DMS53 treated with DMSO at 0.1 percent for 48 hours (cell line): Measurements from ENCODE around the gene TIMM44.
"Not testable (repeated sequence)": the region's sequence is repeated elsewhere in the genome, so short reads cannot be mapped to it uniquely, and the experiment has no call there.

Experiments used
- DNase-seq: peaks from one replicate; lab custom pipeline; 2025; ENCODE audit not compliant: unreplicated experiment; lab: John Stamatoyannopoulos, UW

TIMM44 gene

DNA sequence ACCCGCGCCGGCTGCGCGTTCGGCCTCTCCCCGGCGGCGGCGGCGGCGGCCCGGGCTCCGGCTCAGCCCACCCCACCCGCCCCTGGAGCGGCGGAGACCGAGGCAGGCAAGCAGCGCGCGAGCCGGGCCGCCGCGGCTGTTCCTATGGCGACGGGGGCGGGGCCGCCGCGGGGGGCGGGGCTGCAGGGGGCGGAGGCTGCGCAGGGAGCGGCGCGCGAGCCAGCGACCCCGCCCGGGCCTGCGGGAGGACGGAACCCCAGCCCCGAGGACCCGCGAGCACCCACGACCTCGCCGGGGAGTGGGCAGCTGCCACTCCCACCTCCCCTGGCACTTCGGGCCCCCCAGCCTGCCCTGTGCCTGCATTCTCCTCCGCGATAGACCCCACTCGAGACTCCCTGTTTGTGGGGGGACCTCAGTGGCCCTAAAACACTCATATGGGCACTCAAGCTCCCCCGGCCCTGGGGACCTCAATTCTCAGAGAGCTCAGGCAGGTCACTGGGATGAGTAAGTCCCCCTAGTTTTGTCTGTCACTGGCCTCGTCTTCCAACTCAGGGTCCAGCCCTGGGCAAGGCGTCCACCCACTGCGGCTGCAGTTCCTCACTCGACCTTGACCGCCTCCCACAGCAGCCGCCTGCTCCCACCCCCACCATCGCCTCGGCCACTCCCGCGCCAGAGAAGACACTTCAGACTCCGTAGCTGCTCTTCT is 17.3 kb downstream of the TIMM44 start, which contains the start of gene CTXN1:
CTXN1 (minus strand) TSS at position 115 of the 706 bp plus-strand sequence. CDS start 597 bp downstream, outside the sequence.
- DNase-seq = no peak

DNA sequence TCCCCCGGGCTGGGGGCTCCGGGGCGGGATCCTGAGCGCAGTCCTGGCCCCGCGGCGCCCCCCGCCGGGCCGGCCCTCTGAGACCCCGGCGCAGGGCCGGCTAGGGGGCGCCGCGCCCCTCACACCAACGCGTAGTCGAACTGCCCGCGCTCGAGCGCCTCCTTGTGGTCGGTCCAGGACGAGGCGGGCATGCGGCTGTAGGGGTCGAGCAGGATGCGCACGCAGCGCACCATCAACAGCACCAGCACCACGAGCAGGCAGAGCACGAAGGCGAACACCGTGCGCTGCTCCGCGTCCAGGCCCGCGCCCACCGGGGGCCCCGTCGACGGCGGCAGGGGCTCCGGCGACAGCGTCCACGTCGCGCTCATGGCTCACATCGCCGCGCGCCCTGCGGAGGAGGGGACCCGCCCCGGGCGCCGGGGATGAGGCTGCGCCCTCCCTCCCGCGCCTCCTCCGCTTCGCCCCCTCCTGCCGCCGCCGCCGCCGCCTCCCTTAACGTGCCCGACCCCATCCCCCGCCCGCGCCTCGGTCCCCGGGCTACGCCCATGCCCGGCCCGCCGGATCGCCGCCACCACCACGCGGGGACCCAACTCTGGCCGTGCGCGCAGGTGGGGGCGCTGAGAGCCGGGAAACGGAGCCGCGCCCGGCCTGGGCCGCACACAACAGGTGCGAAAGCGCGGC is 18.2 kb downstream of the TIMM44 start:
- DNase-seq = peak; percentile 14

DNA sequence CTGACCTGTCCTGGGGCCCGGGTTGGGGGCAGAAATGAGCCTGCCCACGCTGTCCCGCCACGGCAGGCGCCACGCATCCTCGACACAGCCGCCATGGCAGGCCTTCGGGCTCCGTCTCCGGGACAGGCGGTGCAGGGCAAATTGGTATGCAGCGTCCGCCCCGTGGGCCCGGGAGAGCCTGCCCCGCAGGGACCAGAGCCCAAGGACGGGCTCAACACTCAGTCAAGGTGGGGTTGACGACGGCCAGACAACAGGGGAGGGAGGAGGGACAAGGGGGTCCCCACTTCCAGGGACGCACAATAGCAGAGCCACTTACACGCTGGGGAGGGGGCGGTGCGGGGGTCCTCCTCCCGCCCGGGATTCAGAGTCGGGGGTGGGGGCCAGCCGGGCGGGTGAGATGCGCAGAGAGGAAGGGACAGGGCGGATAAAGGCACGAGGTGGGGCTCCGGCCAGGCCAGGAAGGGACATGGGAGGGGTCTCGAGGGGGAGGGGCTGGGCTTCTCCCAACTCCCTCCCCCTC is 18.8 kb downstream of the TIMM44 start:
- DNase-seq = no peak

DNA sequence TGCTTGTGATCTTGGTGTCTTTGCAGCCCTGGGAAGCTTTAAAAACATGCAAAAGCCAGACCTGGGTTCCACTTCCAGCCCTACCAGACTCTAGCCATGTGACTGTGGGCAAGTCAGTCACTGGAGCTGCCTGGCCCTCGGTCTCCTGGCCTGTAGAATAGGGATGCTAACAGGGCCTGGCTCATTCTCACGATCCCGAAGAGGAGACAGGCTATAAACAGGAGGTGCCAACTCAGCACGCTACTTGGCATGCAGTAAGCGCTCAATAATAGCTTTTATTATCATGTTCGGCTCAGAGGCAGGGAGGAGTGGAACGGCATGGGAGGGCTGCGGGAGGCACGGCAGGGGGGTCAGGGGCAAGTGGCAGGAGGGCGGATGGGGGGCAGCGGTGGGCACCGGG is 19.2 kb downstream of the TIMM44 start:
- no peak for DNase-seq

DNA sequence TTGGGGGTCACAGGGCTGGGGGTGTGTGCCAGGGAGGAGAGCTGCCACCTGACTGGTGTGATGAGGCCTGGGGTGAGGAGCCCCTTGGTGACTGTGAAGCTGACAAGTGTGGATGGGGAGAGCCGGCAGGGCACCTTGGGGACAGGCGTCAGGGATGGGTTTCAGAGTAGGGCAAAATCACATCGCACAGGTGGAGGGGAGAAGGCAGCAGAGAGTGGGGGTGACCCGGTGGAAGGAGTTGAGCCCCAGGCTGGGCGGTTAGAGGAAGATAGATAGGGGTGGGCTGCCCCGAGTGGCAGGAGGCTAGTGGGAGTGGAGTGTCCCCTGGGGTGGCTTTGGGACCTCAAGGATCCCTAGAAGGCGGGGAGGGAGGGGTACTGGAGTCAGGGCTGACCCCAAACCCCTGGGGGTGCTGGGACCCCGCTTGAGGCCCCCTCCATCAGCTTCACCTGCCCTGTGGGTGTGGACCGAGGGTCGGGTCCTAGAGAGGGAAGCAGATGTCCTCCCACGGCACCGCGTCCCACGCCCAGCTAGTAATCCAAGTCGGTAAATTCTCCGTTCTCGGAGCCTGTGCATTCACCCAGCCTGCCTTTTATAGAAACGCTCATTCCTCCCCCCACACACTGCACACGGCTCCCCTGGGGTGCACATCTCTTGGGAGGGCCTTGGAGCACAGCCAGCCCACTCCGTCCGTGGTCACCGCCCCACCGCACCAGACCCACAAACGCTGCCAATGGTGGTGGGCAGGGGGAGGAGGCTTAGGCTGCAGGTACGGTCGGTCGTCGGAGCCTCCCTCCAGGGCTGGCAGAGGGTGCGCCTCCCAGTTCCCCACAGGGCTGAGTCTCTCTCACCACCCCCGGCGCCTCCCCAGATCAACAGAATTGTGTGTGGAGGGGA is 19.9 kb downstream of the TIMM44 start:
- DNase-seq = no peak

DNA sequence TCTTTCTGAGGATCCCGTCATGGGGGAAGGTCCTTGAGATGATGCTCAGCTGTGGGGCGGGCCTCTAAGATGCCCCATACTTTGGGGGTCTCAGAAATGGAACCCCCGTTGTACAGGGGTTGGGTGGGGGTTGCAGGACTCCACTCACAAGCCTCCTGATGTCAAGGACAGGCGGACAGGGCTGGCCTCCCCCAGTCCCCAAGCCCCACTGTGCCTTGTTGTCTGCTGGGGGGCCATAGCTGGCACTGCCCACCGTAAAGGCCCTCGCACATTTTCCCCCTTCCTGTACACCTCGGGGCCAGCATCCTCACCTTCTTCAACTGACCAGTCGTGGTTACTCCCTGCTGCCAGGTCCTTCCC is 20.6 kb downstream of the TIMM44 start:
- no peak for DNase-seq

DNA sequence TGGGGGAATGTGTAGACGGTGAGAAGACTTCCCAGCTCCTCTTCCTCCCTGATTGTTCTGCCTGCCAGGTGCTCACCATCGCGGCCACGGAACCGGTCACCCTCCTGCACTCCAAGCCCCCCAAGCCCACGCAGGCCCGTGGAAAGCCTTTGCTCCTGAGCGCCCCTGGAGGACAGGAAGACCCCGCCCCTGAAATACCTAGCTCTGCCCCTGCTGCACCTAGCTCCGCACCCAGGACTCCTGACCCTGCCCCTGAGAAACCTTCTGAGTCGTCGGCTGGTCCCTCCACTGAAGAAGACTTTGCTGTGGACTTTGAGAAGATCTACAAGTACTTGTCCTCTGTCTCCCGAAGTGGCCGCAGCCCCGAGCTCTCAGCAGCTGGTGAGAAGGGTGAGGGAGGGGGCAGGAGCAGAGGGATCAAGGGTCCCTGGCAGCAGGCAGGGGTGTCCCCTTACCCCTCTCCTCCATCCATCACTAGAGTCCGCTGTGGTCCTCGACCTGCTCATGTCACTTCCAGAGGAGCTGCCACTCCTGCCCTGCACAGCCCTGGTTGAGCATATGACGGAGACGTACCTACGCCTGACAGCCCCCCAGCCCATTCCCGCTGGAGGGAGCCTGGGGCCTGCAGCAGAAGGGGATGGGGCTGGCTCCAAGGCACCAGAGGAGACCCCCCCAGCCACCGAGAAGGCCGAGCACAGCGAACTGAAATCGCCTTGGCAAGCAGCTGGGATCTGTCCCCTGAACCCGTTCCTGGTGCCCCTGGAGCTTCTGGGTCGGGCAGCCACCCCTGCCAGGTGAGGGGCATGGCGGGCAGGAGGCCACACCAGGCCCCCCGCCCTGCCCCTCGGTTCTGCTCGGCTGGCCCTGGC is 21.3 kb downstream of the TIMM44 start:
- DNase-seq = no peak

DNA sequence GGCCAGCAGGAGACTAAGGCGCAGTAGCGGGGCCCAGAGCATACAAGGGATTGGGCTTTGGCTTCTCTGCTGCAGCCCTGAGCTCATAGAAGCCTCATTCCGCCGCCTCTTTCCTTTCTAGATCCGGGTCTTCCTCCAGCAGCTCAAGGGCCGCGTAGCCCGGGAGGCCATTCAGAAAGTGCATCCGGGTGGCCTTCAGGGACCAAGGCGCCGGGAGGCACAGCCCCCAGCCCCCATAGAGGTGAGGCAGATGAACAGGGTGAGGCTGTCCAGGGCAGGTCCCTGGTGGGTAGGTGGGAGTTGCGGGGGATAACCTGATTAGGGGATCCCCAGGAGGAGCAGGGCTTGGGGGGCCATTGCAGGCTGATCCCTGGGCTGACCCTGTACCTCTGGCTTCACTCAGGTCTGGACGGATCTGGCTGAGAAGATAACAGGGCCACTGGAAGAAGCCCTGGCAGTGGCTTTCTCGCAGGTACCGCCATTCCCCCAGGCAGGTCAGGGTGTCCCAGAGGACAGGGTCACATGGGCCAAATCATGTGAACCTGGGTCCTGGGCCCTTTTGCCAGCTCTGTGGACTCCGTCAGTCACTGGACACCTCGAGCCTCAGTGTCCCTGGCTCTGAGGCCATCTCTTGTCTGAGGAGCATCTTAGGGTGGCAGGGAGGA is 22.0 kb downstream of the TIMM44 start:
- no peak for DNase-seq

DNA sequence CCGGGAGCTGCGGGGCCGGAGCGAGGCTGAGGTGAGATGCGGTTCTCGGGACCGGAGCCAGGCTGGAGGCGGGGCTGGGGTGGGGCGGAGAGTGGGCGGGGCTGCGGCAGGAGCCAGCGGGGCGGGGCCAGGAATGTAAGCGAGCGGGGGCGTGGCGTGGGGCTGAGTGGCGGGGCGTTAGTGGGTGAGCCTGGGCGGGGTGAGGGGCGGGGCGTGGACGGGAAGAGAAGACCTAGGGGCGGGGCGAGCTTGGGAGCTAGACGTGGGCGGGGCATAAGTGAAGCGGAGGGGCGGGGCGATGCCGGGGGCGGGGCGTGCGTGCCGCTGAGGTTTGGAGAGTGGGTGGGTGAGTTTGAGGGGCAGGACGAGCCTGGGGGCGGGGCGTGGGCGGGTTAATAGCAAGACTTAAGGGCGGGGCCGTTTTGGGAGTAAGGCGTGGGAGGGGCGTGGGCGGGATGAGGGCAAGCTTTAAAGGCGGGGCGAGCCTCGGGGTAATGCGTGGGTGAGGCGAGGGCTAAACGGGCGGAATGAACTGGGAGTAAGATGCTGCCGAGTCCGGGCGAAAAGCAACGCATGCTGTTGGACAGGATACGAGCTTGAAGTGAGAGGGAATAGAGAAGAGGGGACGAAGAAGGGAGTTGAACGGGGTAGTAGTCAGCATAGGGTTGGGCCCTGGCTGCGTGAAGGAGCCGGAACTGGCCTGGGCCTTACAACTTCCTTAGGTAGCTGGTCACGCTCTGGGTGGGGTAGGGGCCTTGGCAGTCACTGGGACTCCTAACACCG is 22.8 kb downstream of the TIMM44 start:
- peak; percentile 80 for DNase-seq

DNA sequence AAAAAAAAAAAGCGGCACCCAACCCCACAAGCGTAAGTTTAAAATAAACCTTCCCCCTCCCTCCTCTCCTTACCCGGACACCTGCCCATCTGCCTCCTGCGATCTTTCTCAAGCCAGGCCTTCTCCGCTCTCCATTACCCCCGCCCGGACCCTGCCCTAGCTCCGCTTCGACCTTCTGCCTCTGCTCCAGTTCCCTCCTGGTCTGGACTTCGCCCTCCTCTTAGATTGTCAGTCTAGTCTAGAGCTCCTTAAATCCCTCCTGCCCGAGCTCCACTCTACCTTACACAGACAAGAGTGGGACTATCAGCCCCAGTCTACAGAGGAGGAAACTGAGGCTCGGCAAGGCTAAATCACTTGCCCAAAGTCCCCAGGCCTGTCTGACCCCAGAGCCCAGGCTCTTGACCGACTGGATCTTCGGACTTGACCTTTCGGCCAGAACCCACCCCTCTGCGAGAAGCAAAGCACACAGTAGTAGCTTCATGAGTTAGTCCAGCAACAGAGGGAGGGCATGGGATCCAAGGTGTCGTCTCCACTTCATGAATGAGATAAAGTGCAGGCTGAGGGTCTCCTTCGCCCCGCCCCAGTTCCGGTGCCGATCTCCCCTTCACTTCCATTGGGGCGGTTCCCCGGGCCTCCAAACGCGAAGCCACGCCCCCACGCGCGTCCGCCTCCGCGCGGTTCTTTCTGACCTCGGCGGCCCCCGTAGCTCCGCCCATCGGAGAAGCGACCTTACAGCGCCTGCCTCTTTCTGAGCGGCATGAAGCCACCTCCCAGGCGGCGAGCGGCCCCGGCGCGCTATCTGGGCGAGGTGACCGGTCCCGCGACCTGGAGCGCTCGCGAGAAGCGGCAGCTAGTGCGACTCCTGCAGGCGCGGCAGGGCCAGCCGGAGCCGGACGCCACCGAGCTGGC is 23.6 kb downstream of the TIMM44 start, which contains the start of gene SNAPC2:
SNAPC2 (plus strand) TSS at position 729 of the 909 bp plus-strand sequence; CDS start at position 758, 29 bp downstream.
- DNase-seq = peak; percentile 70

DNA sequence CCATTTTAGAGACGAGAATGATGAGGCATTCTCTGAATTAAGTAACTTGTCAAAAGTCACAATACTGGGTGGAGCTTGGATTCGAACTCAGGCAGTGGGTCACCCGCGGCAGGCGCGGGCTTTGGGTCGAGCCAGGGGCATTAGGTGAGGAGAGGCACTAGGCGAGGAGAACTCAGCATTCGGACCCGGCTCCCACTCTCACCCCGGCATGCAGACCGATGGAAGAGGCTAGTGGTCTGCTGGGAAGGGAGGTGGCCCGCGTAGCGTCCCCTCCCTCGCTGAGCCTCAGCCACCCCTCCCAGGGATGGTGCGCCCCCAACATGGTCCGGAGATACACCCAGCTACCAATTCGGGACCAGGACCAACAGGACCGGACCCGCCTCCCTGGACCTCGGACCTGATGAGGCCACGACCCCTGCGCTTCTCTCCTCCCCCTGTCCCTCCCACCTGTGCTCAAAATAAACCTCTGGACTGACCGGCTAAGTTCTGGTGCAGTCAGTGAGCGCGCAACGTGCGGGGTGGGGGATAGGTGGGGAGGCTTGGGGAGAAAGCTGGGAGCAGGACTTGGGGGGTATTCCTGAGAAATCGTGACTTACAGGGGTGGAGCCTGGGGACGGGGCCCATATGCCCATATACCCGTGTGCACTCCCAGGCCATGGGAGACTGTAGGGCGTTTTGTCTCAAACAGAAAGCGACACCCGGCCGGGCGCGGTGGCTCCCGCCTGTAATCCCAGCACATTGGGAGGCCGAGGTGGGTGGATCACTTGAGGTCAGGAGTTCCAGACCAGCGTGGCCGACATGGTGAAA is 24.6 kb downstream of the TIMM44 start:
- peak; percentile 4 for DNase-seq

DNA sequence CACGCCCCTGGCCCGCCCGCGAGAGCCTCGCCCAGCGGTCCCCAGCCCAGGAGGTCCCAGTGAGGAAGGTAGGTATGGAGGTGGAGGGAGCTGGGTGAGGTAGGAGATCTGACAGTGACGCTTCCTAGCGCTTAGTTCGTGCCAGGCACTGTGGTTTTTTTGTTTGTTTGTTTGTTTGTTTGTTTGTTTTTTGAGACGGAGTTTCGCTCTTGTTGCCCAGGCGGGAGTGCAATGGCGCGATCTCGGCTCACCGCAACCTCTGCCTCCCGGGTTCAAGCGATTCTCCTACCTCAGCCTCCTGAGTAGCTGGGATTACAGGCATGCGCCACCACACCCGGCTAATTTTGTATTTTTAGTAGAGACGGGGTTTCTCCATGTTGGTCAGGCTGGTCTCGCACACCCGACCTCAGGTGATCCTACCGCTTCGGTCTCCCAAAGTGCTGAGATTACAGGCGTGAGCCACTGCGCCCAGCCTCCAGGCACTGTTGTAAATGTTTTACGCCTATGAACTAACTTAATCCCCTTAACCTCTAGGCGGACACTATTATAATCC is 25.3 kb downstream of the TIMM44 start:
- not testable (repeated sequence) for DNase-seq

DNA sequence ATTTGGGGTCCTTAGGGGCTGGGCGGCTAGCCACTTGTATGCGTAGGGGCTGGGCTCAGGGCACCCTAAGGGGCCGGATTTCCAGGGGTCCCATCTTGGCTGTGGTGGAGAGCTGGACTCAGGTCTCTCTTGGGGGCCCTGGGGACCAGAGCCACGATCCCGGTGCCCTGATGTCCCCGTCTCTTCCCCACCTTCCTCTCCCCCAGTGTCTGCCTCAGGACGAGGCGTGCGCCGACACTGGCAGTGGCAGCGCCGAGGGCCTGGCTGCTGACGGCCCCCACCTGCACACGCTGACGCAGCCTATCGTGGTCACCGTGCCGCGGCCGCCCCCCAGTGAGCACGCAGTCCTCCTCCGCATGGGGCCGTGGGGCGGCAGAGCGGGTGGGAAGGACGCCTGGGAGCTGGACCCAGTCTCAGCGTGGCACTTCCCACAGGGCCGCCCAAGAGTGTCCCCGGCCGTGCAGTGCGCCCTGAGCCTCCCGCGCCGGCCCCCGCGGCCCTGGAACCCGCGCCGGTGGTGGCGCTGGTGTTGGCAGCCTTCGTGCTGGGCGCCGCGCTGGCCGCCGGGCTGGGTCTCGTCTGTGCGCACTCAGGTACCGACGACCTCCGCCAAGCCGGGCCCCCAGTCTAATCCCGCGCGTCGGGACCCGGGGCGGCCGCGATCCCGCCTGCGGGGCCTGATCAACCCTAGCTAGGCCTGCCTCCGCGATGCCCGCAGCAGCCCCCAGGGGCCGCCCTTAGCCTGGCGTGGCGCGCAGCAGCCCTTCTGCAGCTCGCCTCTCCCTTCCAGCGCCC is 26.0 kb downstream of the TIMM44 start:
- DNase-seq = no peak

DNA sequence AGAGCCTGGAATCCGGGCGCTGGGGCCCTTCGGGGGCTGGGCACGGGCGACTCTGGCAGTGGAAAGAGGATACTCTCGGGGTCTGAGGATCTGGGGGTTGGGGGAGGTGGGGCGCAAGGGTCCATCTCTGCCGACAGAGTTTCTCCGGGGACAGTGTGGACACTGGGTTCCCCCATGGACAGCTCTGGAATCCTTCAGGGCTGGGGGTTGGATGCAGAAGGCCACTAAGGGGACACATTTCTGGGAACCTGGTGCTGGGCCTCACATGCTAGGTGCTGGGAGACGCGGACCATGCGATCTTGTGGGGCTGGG is 26.6 kb downstream of the TIMM44 start:
- DNase-seq = no peak

DNA sequence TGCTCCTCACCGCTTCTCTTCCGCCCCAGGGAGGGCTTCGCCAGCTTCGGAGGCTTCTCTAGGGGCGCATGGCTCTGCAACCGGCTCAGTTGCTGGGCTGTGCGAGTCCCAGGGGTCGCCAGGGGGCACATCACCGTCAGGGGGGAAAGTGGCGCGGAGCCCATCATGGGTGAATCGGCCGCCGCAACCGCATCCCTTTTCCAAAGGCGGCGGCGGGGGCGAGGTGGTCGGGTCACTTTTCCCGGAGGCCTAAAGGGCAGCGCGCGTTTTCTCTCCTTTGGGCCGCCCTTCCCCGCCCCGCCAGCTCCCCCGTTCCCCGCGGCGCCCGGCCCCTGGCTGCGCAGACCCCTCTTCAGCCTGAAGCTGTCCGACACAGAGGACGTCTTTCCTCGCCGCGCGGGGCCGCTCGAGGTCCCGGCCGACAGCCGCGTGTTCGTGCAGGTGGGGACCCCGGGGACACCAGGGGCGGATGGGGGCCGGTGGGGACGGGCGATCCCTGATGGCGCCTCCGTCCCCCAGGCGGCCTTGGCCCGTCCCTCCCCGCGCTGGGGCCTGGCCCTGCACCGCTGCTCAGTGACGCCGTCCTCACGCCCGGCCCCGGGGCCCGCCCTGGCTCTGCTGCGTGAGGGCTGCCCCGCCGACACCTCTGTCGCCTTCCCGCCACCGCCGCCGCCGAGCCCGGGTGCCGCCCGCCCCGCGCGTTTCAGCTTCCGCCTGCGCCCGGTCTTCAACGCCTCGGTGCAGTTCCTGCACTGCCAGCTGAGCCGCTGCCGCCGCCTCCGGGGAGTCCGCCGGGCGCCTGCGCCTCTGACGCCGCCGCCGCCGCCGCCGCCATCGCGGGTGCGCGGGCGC is 27.1 kb downstream of the TIMM44 start:
- peak; percentile 5 for DNase-seq
